SK-N-SH (cell line): ENCODE results near the gene C3AR1.

Source experiments
- CTCF ChIP-seq: fragments of 200-600 bp; sonication (generic); IDR thresholded peaks from 2 replicates; pipeline ENCODE4 v1.6.1; 2017; ENCODE audit warnings: antibody characterized with exemption, mild to moderate bottlenecking, moderate library complexity
- RFX5 ChIP-seq: IDR thresholded peaks from 2 replicates; pipeline ENCODE4 v1.6.1; 2012; ENCODE audit warnings: mild to moderate bottlenecking, improper control_type of control experiment, low read length
- SMC3 ChIP-seq: IDR thresholded peaks from 2 replicates; pipeline ENCODE4 v1.6.1; 2012; ENCODE audit warnings: low read depth, low read length, improper control_type of control experiment
- TEAD4 ChIP-seq: IDR thresholded peaks from 2 replicates; pipeline ENCODE4 v1.4.0; 2012; ENCODE audit warnings: mild to moderate bottlenecking, borderline replicate concordance; ENCODE audit not compliant: insufficient read depth
- YY1 ChIP-seq: IDR thresholded peaks from 2 replicates; pipeline ENCODE4 v1.4.0; 2012; ENCODE audit warnings: low read depth, mild to moderate bottlenecking

GRCh38 chr12:8057306-8057705 is 8.9 kb downstream of the C3AR1 start:
- TF ChIP-seq SMC3 (no peak), CTCF (no peak), YY1 (no peak), TEAD4 (no peak), RFX5 (no peak)
